H9 (cell line): ENCODE measurements around the gene ETV6. TPM values are rescaled to one million over a fixed set of nuclear protein-coding genes. Genes with fewer than 3 reads are reported as not detected.
A peak's percentile ranks its signal among the peaks of the same experiment; 100 is the strongest.

ENCODE experiments used
- DNase-seq: peaks from one replicate; pipeline ENCODE4 v3.0.0-alpha.2; 2017
- H2AFZ ChIP-seq: one replicate; pipeline ENCODE4 v1.6.1; 2013; ENCODE audit warnings: mild to moderate bottlenecking, low read length, control low read depth, moderate library complexity
- H2AK5ac ChIP-seq: 2 replicates; pipeline ENCODE4 v1.6.1; 2013; ENCODE audit warnings: low read length, control low read depth, mixed read lengths; ENCODE audit not compliant: insufficient read length
- H2BK120ac ChIP-seq: one replicate; pipeline ENCODE4 v1.6.1; 2013; ENCODE audit warnings: low read depth, mild to moderate bottlenecking, low read length, control low read depth, inconsistent platforms; ENCODE audit not compliant: poor library complexity, severe bottlenecking
- H2BK12ac ChIP-seq: 2 replicates; pipeline ENCODE4 v1.6.1; 2013; ENCODE audit warnings: low read length, control low read depth, mixed read lengths, low read depth; ENCODE audit not compliant: insufficient read length
- H2BK15ac ChIP-seq: 2 replicates; pipeline ENCODE4 v1.6.1; 2013; ENCODE audit warnings: low read depth, low read length, control low read depth
- H2BK20ac ChIP-seq: one replicate; pipeline ENCODE4 v1.6.1; 2013; ENCODE audit warnings: low read depth, mild to moderate bottlenecking, low read length, control low read depth, inconsistent platforms; ENCODE audit not compliant: poor library complexity, severe bottlenecking
- H2BK5ac ChIP-seq: 2 replicates; pipeline ENCODE4 v1.6.1; 2013; ENCODE audit warnings: low read length, control low read depth, mixed read lengths; ENCODE audit not compliant: insufficient read length
- H3K14ac ChIP-seq: 2 replicates; pipeline ENCODE4 v1.6.1; 2013; ENCODE audit warnings: low read length, control low read depth; ENCODE audit not compliant: insufficient read depth
- H3K18ac ChIP-seq: 2 replicates; pipeline ENCODE4 v1.6.1; 2013; ENCODE audit warnings: low read depth, mild to moderate bottlenecking, mixed read lengths, low read length, control low read depth; ENCODE audit not compliant: insufficient read length
- H3K23ac ChIP-seq: 2 replicates; pipeline ENCODE4 v1.6.1; 2013; ENCODE audit warnings: low read length, control low read depth, mixed read lengths, low read depth; ENCODE audit not compliant: insufficient read length
- H3K23me2 ChIP-seq: 2 replicates; pipeline ENCODE4 v1.6.1; 2013; ENCODE audit warnings: low read depth, mild to moderate bottlenecking, mixed read lengths, low read length, control low read depth; ENCODE audit not compliant: insufficient read length, poor library complexity, severe bottlenecking
- H3K27ac ChIP-seq: 2 replicates; pipeline ENCODE4 v1.5.1; 2013; ENCODE audit warnings: low read length, control low read depth, mixed read lengths, low read depth; ENCODE audit not compliant: insufficient read length
- H3K27me3 ChIP-seq: 2 replicates; pipeline ENCODE4 v1.6.1; 2013; ENCODE audit warnings: low read length, control low read depth, inconsistent platforms; ENCODE audit not compliant: insufficient read depth
- H3K4ac ChIP-seq: 2 replicates; pipeline ENCODE4 v1.6.1; 2013; ENCODE audit warnings: low read depth, mild to moderate bottlenecking, control low read depth, inconsistent platforms, low read length, moderate library complexity
- H3K4me1 ChIP-seq: 2 replicates; pipeline ENCODE4 v1.6.1; 2013; ENCODE audit warnings: low read length, control low read depth, inconsistent platforms; ENCODE audit not compliant: insufficient read depth
- H3K4me2 ChIP-seq: 2 replicates; pipeline ENCODE4 v1.6.1; 2013; ENCODE audit warnings: low read length, control low read depth, mixed read lengths; ENCODE audit not compliant: insufficient read length, insufficient read depth
- H3K56ac ChIP-seq: 2 replicates; pipeline ENCODE4 v1.6.1; 2013; ENCODE audit warnings: low read depth, mild to moderate bottlenecking, mixed read lengths, low read length, control low read depth; ENCODE audit not compliant: insufficient read length
- H3K79me1 ChIP-seq: 2 replicates; pipeline ENCODE4 v1.6.1; 2013; ENCODE audit warnings: low read depth, mild to moderate bottlenecking, moderate library complexity, low read length, control low read depth, inconsistent platforms; ENCODE audit not compliant: insufficient read depth, poor library complexity, severe bottlenecking
- H3K79me2 ChIP-seq: 2 replicates; pipeline ENCODE4 v1.6.1; 2013; ENCODE audit warnings: low read length, control low read depth, inconsistent platforms; ENCODE audit not compliant: insufficient read depth
- H3K9ac ChIP-seq: 2 replicates; pipeline ENCODE4 v1.6.1; 2013; ENCODE audit warnings: low read length, control low read depth, mixed read lengths; ENCODE audit not compliant: insufficient read length; ENCODE audit errors: extremely low read depth
- H3K9me3 ChIP-seq: one replicate; pipeline ENCODE4 v1.6.1; 2013; ENCODE audit warnings: low read depth, low read length, inconsistent platforms; ENCODE audit not compliant: control insufficient read depth
- H3T11ph ChIP-seq: one replicate; pipeline ENCODE4 v1.6.1; 2013; ENCODE audit warnings: mild to moderate bottlenecking, low read length, control low read depth, inconsistent platforms
- H4K20me1 ChIP-seq: one replicate; pipeline ENCODE4 v1.6.1; 2013; ENCODE audit not compliant: control insufficient read depth, insufficient read length, insufficient read depth
- H4K5ac ChIP-seq: 2 replicates; pipeline ENCODE4 v1.6.1; 2013; ENCODE audit warnings: low read depth, mild to moderate bottlenecking, mixed read lengths, low read length, control low read depth; ENCODE audit not compliant: insufficient read length
- H4K8ac ChIP-seq: replicated peaks from 2 replicates; pipeline ENCODE4 v1.6.1; 2013; ENCODE audit warnings: low read length, control low read depth, mixed read lengths, low read depth; ENCODE audit not compliant: insufficient read length
- H4K91ac ChIP-seq: 2 replicates; pipeline ENCODE4 v1.6.1; 2013; ENCODE audit warnings: low read depth, mild to moderate bottlenecking, moderate library complexity, mixed read lengths, low read length, control low read depth; ENCODE audit not compliant: insufficient read length
- H3K27ac Mint-ChIP-seq, 3 experiments: 2 replicates in 2 of 3; 3 replicates in 1 of 3; pipeline ENCODE4 v1.8.0; 2020 to 2021; ENCODE audit warnings: mixed read lengths in 3 of 3, mild to moderate bottlenecking in 1 of 3, moderate library complexity in 1 of 3
- H3K27me3 Mint-ChIP-seq: 2 replicates; pipeline ENCODE4 v1.8.0; 2021; ENCODE audit warnings: low read depth, mild to moderate bottlenecking, moderate library complexity, mixed read lengths
- H3K36me3 Mint-ChIP-seq, 3 experiments: 2 replicates in 2 of 3; 3 replicates in 1 of 3; pipeline ENCODE4 v1.8.0; 2020 to 2021; ENCODE audit warnings: low read depth in 3 of 3, mixed read lengths in 3 of 3; ENCODE audit not compliant: insufficient read depth in 1 of 3
- H3K4me1 Mint-ChIP-seq, 2 experiments: 2 replicates each; pipeline ENCODE4 v1.8.0; 2020; ENCODE audit warnings: mixed read lengths in 2 of 2
- H3K4me3 Mint-ChIP-seq, 2 experiments: 2 replicates in 1 of 2; 3 replicates in 1 of 2; pipeline ENCODE4 v1.8.0; 2020 to 2021; ENCODE audit warnings: mild to moderate bottlenecking in 2 of 2, mixed read lengths in 2 of 2, moderate library complexity in 1 of 2
- H3K9me3 Mint-ChIP-seq, 2 experiments: 2 replicates in 1 of 2; 3 replicates in 1 of 2; pipeline ENCODE4 v1.8.0; 2020; ENCODE audit warnings: mild to moderate bottlenecking in 2 of 2, mixed read lengths in 2 of 2, moderate library complexity in 1 of 2
- WGBS: extraction: QIAGEN DNeasy Blood & Tissue Kit; methylation state at CpG from one replicate; pipeline ENCODE4 v1.1.7; 2013; ENCODE audit warnings: missing lambda C conversion rate, low lambda C conversion rate, mixed read lengths; ENCODE audit not compliant: insufficient read length; ENCODE audit errors: extremely low coverage; 5-methylcytosine and 5-hydroxymethylcytosine counted together
- total RNA-seq: library from RNA; stranded (reverse); gene quantifications from 2 replicates; pipeline ENCODE4 v1.2.1, GENCODE V29; 2021
- TF ChIP-seq, protein P1 (sequence below): fragments of 200-600 bp; sonication (generic); conservative IDR thresholded peaks from 3 replicates; pipeline ENCODE4 v1.8.0; 2021; ENCODE audit warnings: antibody characterized with exemption, mild to moderate bottlenecking

The ETV6 gene
- total RNA-seq, 1 experiment from 2014 or later, result 28.7 TPM

DNA sequence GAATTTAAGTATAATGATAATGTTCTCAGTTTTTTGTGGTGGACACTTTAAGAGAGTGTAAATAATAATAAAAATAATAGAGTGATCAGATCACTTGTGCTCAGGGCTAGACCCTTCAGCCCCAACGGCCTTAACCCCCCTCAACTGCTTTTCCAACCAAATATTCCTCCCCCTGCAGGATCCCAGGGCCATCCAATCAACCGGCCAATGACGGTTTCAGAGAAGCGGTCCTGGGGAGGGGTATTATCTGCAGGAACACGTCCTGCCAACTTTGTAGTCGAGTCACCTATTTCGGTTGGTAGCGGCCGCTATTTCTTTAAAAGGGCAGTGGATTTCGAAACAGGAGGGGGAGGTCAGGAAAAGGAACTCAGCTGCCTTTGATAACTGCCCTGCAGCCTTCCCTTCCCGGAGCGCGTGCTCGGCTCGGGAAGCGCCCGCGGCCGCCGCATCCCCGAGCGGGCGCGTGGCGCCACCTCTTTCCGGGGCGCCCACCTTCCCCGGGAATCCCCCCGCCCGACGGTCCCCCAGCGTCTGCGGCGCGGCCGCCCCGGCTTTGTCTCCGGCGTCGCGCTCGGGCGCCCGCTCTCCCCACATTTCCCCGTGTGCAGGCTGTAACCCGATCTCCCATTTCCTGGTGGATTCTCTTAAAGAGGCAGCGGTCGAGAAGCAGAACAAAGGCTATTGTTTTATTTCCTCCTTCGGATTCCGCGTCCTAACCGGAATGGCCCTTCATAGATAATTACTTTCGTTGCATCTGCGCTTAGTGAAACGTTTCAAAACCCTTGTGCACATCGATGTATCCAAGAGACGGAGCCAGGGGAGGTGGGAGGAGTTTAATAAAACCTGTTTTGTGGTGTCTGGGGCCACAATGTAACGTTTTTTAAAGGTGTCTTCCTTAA lies 711 bp upstream of the ETV6 start:
- H3K27ac ChIP-seq, result peak overlapping the region; percentile 80
- no peaks in the 10 kb centered on the region for H3K27me3 ChIP-seq
- H3T11ph ChIP-seq, result no peak overlapping the region
- H3K79me2 ChIP-seq, result peaks cover 9% of the 10 kb centered on the region; the same call in 1 of the 2 replicates
- DNase-seq, result peak; percentile 87
- no peak overlapping the region for H4K5ac ChIP-seq
- no peaks in the 10 kb centered on the region for H3K27me3 Mint-ChIP-seq
- no peak overlapping the region; the same call in 1 of the 2 replicates for H3K4ac ChIP-seq
- H4K8ac ChIP-seq, result no peak overlapping the region
- H3K9ac ChIP-seq, result peak overlapping the region; percentile 76
- H3K79me1 ChIP-seq, result no peaks in the 10 kb centered on the region
- no peak overlapping the region for H2BK120ac ChIP-seq
- no peaks in the 10 kb centered on the region for H3K9me3 ChIP-seq
- peak overlapping the region; percentile 97 to 99 (median 98) for H3K27ac Mint-ChIP-seq
- no peak overlapping the region for H2AK5ac ChIP-seq
- no peak overlapping the region for H2BK15ac ChIP-seq
- TF ChIP-seq, protein P1, sequence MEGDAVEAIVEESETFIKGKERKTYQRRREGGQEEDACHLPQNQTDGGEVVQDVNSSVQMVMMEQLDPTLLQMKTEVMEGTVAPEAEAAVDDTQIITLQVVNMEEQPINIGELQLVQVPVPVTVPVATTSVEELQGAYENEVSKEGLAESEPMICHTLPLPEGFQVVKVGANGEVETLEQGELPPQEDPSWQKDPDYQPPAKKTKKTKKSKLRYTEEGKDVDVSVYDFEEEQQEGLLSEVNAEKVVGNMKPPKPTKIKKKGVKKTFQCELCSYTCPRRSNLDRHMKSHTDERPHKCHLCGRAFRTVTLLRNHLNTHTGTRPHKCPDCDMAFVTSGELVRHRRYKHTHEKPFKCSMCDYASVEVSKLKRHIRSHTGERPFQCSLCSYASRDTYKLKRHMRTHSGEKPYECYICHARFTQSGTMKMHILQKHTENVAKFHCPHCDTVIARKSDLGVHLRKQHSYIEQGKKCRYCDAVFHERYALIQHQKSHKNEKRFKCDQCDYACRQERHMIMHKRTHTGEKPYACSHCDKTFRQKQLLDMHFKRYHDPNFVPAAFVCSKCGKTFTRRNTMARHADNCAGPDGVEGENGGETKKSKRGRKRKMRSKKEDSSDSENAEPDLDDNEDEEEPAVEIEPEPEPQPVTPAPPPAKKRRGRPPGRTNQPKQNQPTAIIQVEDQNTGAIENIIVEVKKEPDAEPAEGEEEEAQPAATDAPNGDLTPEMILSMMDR, result 0 out of 3 replicates have a peak, but pooled peaks have one; percentile 7
- H3K4me1 ChIP-seq, result peaks cover 14% of the 10 kb centered on the region; the same call in 1 of the 2 replicates
- WGBS, result no CpG with 5 or more reads among the region's 58 CpGs
- H2BK20ac ChIP-seq, result no peak overlapping the region
- peak overlapping the region; percentile 94 for H3K4me2 ChIP-seq
- H2BK12ac ChIP-seq, result no peak overlapping the region
- H3K14ac ChIP-seq, result peak overlapping the region; percentile 88; the same call in 1 of the 2 replicates
- H4K20me1 ChIP-seq, result no peaks in the 10 kb centered on the region
- peaks cover 0 to 11% (median 9%) of the 10 kb centered on the region in 3 experiments; a peak in 4 of 7 replicates for H3K36me3 Mint-ChIP-seq
- H3K4me3 Mint-ChIP-seq, result peak overlapping the region; percentile 85 to 88
- no peak overlapping the region for H2AFZ ChIP-seq
- no peak overlapping the region for H3K56ac ChIP-seq
- H3K9me3 Mint-ChIP-seq, result peaks cover 7 to 14% of the 10 kb centered on the region in 2 experiments
- H3K23me2 ChIP-seq, result peaks cover 13% of the 10 kb centered on the region
- H2BK5ac ChIP-seq, result peak overlapping the region; percentile 48
- H3K23ac ChIP-seq, result no peak overlapping the region
- H4K91ac ChIP-seq, result no peak overlapping the region
- peak overlapping the region; percentile 93 for H3K18ac ChIP-seq
- H3K4me1 Mint-ChIP-seq, result peaks cover 35 to 40% of the 10 kb centered on the region in 2 experiments
